HPDE6-E6E7 (cell line): ENCODE results near the gene SEMG2.

Experiments
- DNase-seq: peaks from one replicate; pipeline ENCODE4 v3.0.0; 2011; ENCODE audit warnings: missing footprints; ENCODE audit errors: extremely low spot score

SEMG2 gene

GRCh38 chr20:45221076-45221475 lies at the start of gene SEMG2:
TSS of gene SEMG2 (plus strand) at chr20:45221373. CDS start at chr20:45221390, 17 bp downstream.
- DNase-seq: no peak

- DNase-seq: no peak
Observed at GRCh38 chr20:45173522-45173921, 47.7 kb upstream of the SEMG2 start.

- peak; percentile 64 for DNase-seq
Observed at GRCh38 chr20:45174434-45175364, 46.5 kb upstream of the SEMG2 start, which contains the start of gene PI3. TSS of gene PI3 (plus strand) at chr20:45174902. CDS start at chr20:45174923, 21 bp downstream.

GRCh38 chr20:45176526-45177267 lies 44.5 kb upstream of the SEMG2 start:
- no peak for DNase-seq

GRCh38 chr20:45179166-45179565 lies 42.0 kb upstream of the SEMG2 start:
- no peak for DNase-seq

GRCh38 chr20:45181639-45182038 lies 39.5 kb upstream of the SEMG2 start:
- no peak for DNase-seq

GRCh38 chr20:45183084-45183483 lies 38.1 kb upstream of the SEMG2 start:
- no peak for DNase-seq

- no peak for DNase-seq
Observed at GRCh38 chr20:45187693-45188092, 33.5 kb upstream of the SEMG2 start.

GRCh38 chr20:45189067-45189609 lies 32.0 kb upstream of the SEMG2 start:
- no peak for DNase-seq

- no peak for DNase-seq
Observed at GRCh38 chr20:45189861-45190260, 31.3 kb upstream of the SEMG2 start.

- DNase-seq: no peak
Observed at GRCh38 chr20:45191926-45192325, 29.2 kb upstream of the SEMG2 start.

GRCh38 chr20:45193331-45193730 lies 27.8 kb upstream of the SEMG2 start:
- DNase-seq: no peak

GRCh38 chr20:45206725-45207124 lies 14.4 kb upstream of the SEMG2 start, which contains the start of gene SEMG1:
TSS of gene SEMG1 (plus strand) at chr20:45207033. CDS start at chr20:45207054, 21 bp downstream.
- DNase-seq: no peak

GRCh38 chr20:45209924-45210323 lies 11.2 kb upstream of the SEMG2 start:
- no peak for DNase-seq

- no peak for DNase-seq
Observed at GRCh38 chr20:45211569-45212474, 9.4 kb upstream of the SEMG2 start.

GRCh38 chr20:45212836-45213235 lies 8.3 kb upstream of the SEMG2 start:
- DNase-seq: no peak

GRCh38 chr20:45218124-45218523 lies 3.0 kb upstream of the SEMG2 start:
- no peak for DNase-seq

- DNase-seq: no peak
Observed at GRCh38 chr20:45218636-45219035, 2.5 kb upstream of the SEMG2 start.

- no peak for DNase-seq
Observed at GRCh38 chr20:45223136-45223535, 2.0 kb downstream of the SEMG2 start.

- DNase-seq: no peak
Observed at GRCh38 chr20:45226287-45226686, 5.1 kb downstream of the SEMG2 start.
